HepG2 (cell line): ENCODE data around the gene CBX6. TPM values are rescaled to one million over a fixed set of nuclear protein-coding genes. Genes with fewer than 3 reads are reported as not detected.

Source experiments
- ATAC-seq: fragments of 200-7000 bp; cut with Tn5 transposase; 3 replicates; pipeline ENCODE4 v1.9.1; 2020; ENCODE audit warnings: mild to moderate bottlenecking, moderate library complexity
- BruUV-seq: library from RNA; stranded (reverse); fragments of 400-500 nt; replicated peaks from 2 replicates; lab custom pipeline; 2021; lab: Mats Ljungman, UMichigan
- CTCF ChIA-PET: fragments of 300-600 bp; formaldehyde crosslinking; extraction: SDS; loops from one replicate; lab custom pipeline; 2021; ENCODE audit warnings: low total read pairs, inconsistent platforms, low intra/inter-chr PET ratio; lab: Yijun Ruan, JAX
- POLR2A ChIA-PET: fragments of 350-600 bp; sonication (Branson Sonifier 250); formaldehyde crosslinking; loops from one replicate; lab custom pipeline; 2020; ENCODE audit warnings: antibody characterized with exemption, inconsistent platforms; lab: Yijun Ruan, JAX
- DNase-seq: peaks from one replicate; pipeline ENCODE4 v3.0.0-alpha.2; 2015; ENCODE audit warnings: low spot score
- FAIRE-seq: peaks from 3 replicates; lab custom pipeline; 2011; peaks lifted over from hg19 to GRCh38; lab: Jason Lieb, UNC
- H2AFZ ChIP-seq: one replicate; pipeline ENCODE4 v1.6.1; 2011; ENCODE audit warnings: low read length, inconsistent platforms
- H3K27ac ChIP-seq: fragments of 300-600 bp; 3 replicates; pipeline ENCODE4 v1.8.0; 2011; ENCODE audit warnings: mixed run types, mild to moderate bottlenecking, mixed read lengths, low read length, inconsistent platforms; ENCODE audit not compliant: insufficient read depth; ENCODE audit errors: extremely low read length
- H3K27me3 ChIP-seq, 2 experiments: fragments of 200-600 bp in 1 of 2; 2 replicates in 1 of 2; 3 replicates in 1 of 2; pipeline versions ENCODE4 v1.6.0 to v1.8.0; 2011; ENCODE audit warnings: low read length in 2 of 2, mild to moderate bottlenecking in 2 of 2, moderate library complexity in 2 of 2, inconsistent platforms in 1 of 2; ENCODE audit not compliant: insufficient read depth in 2 of 2, control insufficient read depth in 1 of 2
- H3K36me3 ChIP-seq, 2 experiments: fragments of 200-600 bp in 1 of 2; replicated peaks in 1 of 2; 2 replicates in 1 of 2; 3 replicates in 1 of 2; pipeline versions ENCODE4 v1.5.1 to v1.8.0; 2011; ENCODE audit warnings: low read length in 2 of 2, inconsistent platforms in 1 of 2; ENCODE audit not compliant: insufficient read depth in 2 of 2, control insufficient read depth in 1 of 2
- H3K4me1 ChIP-seq: 2 replicates; pipeline ENCODE4 v1.5.1; 2012; ENCODE audit warnings: low read length, inconsistent platforms; ENCODE audit not compliant: insufficient read depth
- H3K4me2 ChIP-seq: 2 replicates; pipeline ENCODE4 v1.6.0; 2011; ENCODE audit warnings: low read depth, low read length, inconsistent platforms
- H3K4me3 ChIP-seq, 3 experiments: fragments of 200-600 bp in 1 of 3; sonication (generic), shearing (Covaris generic) in 1 of 3; replicated peaks in 1 of 3; 2 replicates each; pipeline ENCODE4 v1.5.1; 2011 to 2016; ENCODE audit warnings: low read length in 3 of 3, inconsistent platforms in 2 of 3, low read depth in 2 of 3, mild to moderate bottlenecking in 2 of 3, control low read depth in 1 of 3, mixed read lengths in 1 of 3; ENCODE audit not compliant: insufficient read depth in 1 of 3
- H3K79me2 ChIP-seq: one replicate; pipeline ENCODE4 v1.6.1; 2011; ENCODE audit warnings: low read length, inconsistent platforms; ENCODE audit not compliant: insufficient read depth
- H3K9ac ChIP-seq: 2 replicates; pipeline ENCODE4 v1.6.0; 2011; ENCODE audit warnings: mild to moderate bottlenecking, low read depth, low read length, inconsistent platforms; ENCODE audit not compliant: insufficient read depth
- H3K9me3 ChIP-seq: 2 replicates; pipeline ENCODE4 v1.5.1; 2012; ENCODE audit warnings: mild to moderate bottlenecking, low read length
- H4K20me1 ChIP-seq: 2 replicates; pipeline ENCODE4 v1.6.0; 2011; ENCODE audit warnings: inconsistent platforms, mild to moderate bottlenecking, low read length, moderate library complexity; ENCODE audit not compliant: insufficient read depth
- AGO1 ChIP-seq: fragments of 200-400 bp; formaldehyde crosslinking; IDR thresholded peaks from 2 replicates; pipeline ENCODE4 v1.6.1; 2017; ENCODE audit warnings: mild to moderate bottlenecking, low read depth, low read length, moderate library complexity; ENCODE audit not compliant: poor library complexity, severe bottlenecking
- GTF2F1 ChIP-seq: fragments of 150-350 bp; IDR thresholded peaks from 2 replicates; pipeline ENCODE4 v1.6.1; 2014; ENCODE audit warnings: low read length
- KMT2A ChIP-seq: sonication (generic); formaldehyde crosslinking; IDR thresholded peaks from 2 replicates; pipeline ENCODE4 v1.4.0; 2020; ENCODE audit warnings: missing genetic modification reagents
- NPAS2 ChIP-seq: sonication (generic); formaldehyde crosslinking; IDR thresholded peaks from 2 replicates; pipeline ENCODE4 v1.8.0; 2022; ENCODE audit warnings: mild to moderate bottlenecking, missing genetic modification reagents, borderline replicate concordance
- PITX1 ChIP-seq: sonication (generic); formaldehyde crosslinking; IDR thresholded peaks from 2 replicates; pipeline ENCODE4 v1.5.1; 2020; ENCODE audit warnings: mild to moderate bottlenecking, missing genetic modification reagents
- STAG1 ChIP-seq: sonication (generic); formaldehyde crosslinking; IDR thresholded peaks from 2 replicates; pipeline ENCODE4 v1.4.0; 2020; ENCODE audit warnings: missing genetic modification reagents
- ZFP36L2 ChIP-seq: sonication (generic); formaldehyde crosslinking; IDR thresholded peaks from 2 replicates; pipeline ENCODE4 v1.4.0; 2020; ENCODE audit warnings: missing genetic modification reagents
- ZNF18 ChIP-seq: sonication (generic); formaldehyde crosslinking; IDR thresholded peaks from 2 replicates; pipeline ENCODE4 v1.8.0; 2022; ENCODE audit warnings: mild to moderate bottlenecking, missing genetic modification reagents; ENCODE audit not compliant: insufficient replicate concordance
- ZNF549 ChIP-seq: sonication (generic); formaldehyde crosslinking; IDR thresholded peaks from 2 replicates; pipeline ENCODE4 v1.5.0; 2020; ENCODE audit warnings: missing genetic modification reagents
- ZNF639 ChIP-seq: conservative IDR thresholded peaks from 2 replicates; pipeline ENCODE4 v1.6.1; 2018; ENCODE audit warnings: missing genetic modification reagents
- ZNF841 ChIP-seq: sonication (generic); formaldehyde crosslinking; IDR thresholded peaks from 2 replicates; pipeline ENCODE4 v1.8.1; 2023; ENCODE audit warnings: missing genetic modification reagents, borderline replicate concordance
- ZSCAN25 ChIP-seq: sonication (generic); formaldehyde crosslinking; IDR thresholded peaks from 2 replicates; pipeline ENCODE4 v1.8.0; 2022; ENCODE audit warnings: mild to moderate bottlenecking, missing genetic modification reagents
- WGBS: methylation state at CpG from one replicate; pipeline ENCODE4 v1.1.6; 2017; ENCODE audit warnings: low lambda C conversion rate; 5-methylcytosine and 5-hydroxymethylcytosine counted together
- in situ Hi-C: cut with HindIII; loops from 2 replicates; pipeline ENCODE4 v1.10.0; 2017; ENCODE audit warnings: low pct_unique_long_range_greater_than_20kb; ENCODE audit not compliant: extremely low pct_ligation_motif_present
- intact Hi-C: fragments of 100-400 bp; cut with micrococcal nuclease; formaldehyde crosslinking; loops from one replicate; pipeline ENCODE4 v1.10.0; 2022; ENCODE audit not compliant: unreplicated experiment
- polyA plus RNA-seq, 8 experiments: library from polyadenylated mRNA; depleted of rRNA in 3 of 8; stranded (reverse) in 7 of 8; unstranded in 1 of 8; fragments of >200 nt; fragmentation: Illumina TruSeq in 4 of 8; extraction: Trizol in 4 of 8; gene quantifications; 2 replicates each; pipeline versions ENCODE4 v1.2.1 to v1.2.3, GENCODE V29; 2011 to 2016; ENCODE audit warnings: low read depth in 4 of 8, missing spikeins in 1 of 8, mixed read lengths in 1 of 8; ENCODE audit not compliant: insufficient read depth in 1 of 8
- total RNA-seq, 5 experiments: library from RNA; depleted of rRNA; stranded (reverse); fragments of >200 nt; fragmentation: Illumina TruSeq; extraction: Trizol; gene quantifications; 2 replicates each; pipeline ENCODE4 v1.2.3, GENCODE V29; 2016; ENCODE audit warnings: low read depth in 1 of 5

The CBX6 gene
- total and polyA plus RNA-seq, 2 of the 13 experiments (the other 11 are each of a cell fraction or from before 2014, with no cell fraction given): 1.7 to 6.5 TPM

- no peaks in the 10 kb centered on the region for H3K4me1 ChIP-seq
- H3K36me3 ChIP-seq: no peaks in the 10 kb centered on the region
- intact Hi-C loops (no loop called here), in situ Hi-C loops (loop anchor here (10.0 kb wide), 1 partner anchor 246 kb away; no protein-coding TSS in a partner anchor)
- H3K27ac ChIP-seq: no peak overlapping the region
- CTCF ChIA-PET: no interaction called here
- DNase-seq: no peak
- H4K20me1 ChIP-seq: no peaks in the 10 kb centered on the region
- TF ChIP-seq GTF2F1 (no peak), NPAS2 (CRISPR knock-in tag) (no peak), ZNF549 (no peak), ZNF18 (CRISPR knock-in tag) (no peak), ZNF639 (CRISPR knock-in tag) (no peak), KMT2A (CRISPR knock-in tag) (no peak), STAG1 (CRISPR knock-in tag) (no peak), ZNF841 (CRISPR knock-in tag) (no peak), ZSCAN25 (no peak), AGO1 (no peak), PITX1 (no peak), ZFP36L2 (no peak)
- WGBS: 23% methylated on average over 5 of the region's 5 CpGs
- no peak overlapping the region for H3K9ac ChIP-seq
- H3K9me3 ChIP-seq: no peaks in the 10 kb centered on the region
- no peak overlapping the region for H2AFZ ChIP-seq
- POLR2A ChIA-PET: no interaction called here
- H3K4me3 ChIP-seq: no peak overlapping the region
- no peaks in the 10 kb centered on the region for H3K79me2 ChIP-seq
- no peak for ATAC-seq
- peaks cover 0 to 30% of the 10 kb centered on the region in 2 experiments; a peak in 4 of 5 replicates for H3K27me3 ChIP-seq
- no TSS peak for BruUV-seq
- FAIRE-seq: no peak
- no peak overlapping the region for H3K4me2 ChIP-seq
These were observed 7.2 kb upstream of the CBX6 start for GRCh38 chr22:38879108-38879729.
